GM20431 (cell line): ENCODE results near the gene CDA.

Experiments
- in situ Hi-C: fragments of 300-500 bp; cut with MseI, MboI; formaldehyde crosslinking; loops from one replicate; pipeline ENCODE4 v1.15.0; 2020; ENCODE audit warnings: low sequenced_read_pairs; ENCODE audit not compliant: unreplicated experiment

Gene CDA

DNA sequence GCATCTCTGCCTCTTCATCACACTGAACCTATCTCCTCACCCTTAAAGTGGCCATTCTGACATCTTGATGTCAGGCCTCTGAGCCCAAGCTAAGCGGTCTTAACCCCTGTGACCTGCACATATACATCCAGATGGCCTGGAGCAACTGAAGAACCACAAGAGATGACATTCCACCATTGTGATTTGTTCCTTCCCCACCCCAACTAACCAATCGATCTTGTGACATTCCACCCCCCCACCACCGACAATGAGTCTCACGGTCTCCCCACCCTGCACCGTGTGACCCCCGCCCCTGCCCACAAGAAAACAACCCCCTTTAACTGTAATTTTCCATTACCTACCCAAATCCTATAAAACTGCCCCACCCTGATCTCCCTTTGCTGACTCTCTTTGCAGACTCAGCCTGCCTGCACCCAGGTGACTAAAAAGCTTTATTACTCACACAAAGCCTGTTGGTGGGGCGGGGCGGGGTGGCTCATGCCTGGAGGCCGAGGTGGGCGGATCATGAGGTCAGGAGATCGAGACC lies 23.4 kb downstream of the CDA start:
- in situ Hi-C loops: no loop called here

DNA sequence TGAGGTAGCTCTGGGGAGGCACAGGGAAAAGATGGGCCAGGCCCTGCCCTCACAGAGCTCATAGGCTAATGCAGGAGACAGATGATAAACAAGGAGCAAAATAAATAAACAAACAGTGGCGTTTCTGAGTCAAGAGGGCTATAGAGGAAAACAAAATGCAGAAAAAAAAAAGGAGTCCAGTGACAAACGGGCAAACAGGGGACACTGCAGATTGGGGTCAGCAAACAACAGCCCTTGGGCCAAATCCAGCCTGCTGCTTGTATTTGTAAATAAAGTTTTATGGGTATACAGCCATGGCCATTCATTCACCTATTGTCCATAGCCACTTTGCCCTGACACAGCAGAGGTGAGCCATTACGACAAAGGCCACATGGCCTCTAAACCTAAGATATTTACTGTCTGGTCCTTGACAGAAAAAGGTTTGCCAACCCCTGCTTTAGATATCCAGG lies 25.3 kb downstream of the CDA start:
- in situ Hi-C loops: no loop called here

DNA sequence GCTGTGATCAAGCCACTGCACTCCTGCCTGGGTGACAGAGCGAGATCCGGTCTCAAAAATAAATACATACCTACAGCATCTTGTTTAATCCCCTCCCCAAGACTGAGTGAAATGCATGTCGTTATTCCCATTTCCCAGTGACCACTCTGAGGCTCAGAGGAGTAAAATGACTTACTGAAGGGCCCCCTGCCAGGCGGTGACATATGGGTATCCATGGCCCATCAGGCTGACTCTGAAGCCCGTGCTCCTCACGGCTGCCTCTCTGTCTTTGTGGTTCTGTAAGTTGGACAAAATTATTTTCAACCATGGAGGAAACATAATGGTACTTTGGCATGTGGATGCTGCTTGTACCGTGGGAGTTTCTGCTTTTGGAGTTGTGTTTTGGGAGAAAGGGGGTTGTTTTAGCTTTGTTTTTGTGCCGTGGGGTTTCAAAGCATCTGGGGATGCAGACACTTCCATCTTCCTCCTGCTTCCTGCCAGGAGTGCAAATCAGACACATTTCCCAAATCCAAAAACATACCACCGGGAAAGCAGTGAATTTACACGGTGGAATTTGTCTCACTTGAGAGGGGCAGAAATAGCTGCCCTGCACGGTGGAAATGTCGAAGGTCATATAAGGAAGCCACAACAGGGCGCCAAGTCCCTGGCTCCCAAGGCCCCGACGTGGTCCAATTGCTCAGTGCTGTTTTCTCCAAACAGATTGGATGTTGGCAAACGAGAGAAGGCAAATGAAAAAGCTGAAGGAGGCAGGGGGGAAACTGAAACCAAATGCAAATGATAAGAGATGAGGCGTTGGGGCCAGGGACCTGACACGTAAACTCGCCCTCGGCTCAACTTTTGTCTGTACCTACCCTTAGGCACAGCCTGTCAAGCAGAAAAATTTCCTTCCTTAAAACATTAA lies 27.3 kb downstream of the CDA start:
- in situ Hi-C loops: no loop called here

DNA sequence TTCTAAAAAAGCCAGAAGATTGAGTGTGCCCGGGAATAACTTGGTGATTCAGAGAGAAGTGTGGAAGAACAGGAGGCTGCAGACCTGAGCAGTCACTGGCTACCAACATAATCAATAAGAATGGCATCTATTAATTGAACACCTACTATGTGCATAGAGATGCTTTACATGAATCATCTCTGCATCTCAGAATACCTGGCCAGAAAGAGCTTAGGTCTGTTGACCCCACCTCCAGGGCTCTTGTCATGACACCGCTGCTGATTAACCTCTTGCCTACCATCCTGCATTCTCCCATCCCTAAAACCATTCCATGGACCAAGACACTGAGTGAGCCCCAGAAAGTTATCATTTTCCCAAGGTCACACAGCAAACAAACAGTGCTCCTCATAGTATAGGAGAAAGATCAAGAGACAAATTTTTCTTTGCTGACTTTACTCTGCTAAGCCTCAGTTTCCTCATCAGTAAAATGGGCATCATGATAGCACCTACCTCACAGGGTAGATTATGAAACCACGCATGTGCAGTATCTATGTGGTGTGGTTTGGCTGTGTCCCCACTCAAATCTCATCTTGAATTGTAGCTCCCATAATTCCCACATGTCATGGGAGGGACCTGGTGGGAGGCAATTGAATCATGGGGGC lies 28.1 kb downstream of the CDA start:
- in situ Hi-C loops: no loop called here

DNA sequence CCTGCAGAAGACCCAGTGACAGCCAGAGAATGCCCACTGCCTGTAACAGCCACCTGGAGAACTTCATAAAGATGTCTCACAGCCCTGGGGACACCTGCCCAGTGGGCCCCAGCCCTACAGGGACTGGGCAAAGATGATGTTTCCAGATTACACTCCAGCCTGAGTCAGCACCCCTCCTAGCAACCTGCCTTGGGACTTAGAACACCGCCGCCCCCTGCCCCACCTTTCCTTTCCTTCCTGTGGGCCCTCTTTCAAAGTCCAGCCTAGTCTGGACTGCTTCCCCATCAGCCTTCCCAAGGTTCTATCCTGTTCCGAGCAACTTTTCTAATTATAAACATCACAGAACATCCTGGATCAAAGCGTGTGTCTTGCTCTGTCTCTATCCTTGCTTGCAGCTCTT lies 29.7 kb downstream of the CDA start:
- in situ Hi-C loops: no loop called here

DNA sequence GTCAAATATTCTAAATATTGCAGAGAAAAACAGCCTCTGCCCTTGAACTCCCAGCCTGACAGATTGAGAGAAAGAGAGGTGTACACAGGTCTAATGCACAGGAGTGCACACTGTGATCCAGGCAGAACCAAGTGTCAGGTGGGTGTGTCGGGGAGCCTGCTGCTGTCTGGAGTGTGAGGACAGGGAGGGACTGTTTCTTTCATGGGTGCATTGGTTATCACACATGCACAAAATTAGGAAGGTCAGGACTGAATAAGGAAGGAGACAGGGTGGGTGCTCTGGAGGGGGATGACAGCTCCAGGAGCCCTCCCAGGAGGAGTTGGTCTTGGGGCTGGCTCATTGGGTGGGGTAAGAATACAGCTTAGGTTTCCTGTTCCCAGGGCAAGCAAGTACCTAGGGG lies 31.1 kb downstream of the CDA start:
- in situ Hi-C loops: no loop called here

DNA sequence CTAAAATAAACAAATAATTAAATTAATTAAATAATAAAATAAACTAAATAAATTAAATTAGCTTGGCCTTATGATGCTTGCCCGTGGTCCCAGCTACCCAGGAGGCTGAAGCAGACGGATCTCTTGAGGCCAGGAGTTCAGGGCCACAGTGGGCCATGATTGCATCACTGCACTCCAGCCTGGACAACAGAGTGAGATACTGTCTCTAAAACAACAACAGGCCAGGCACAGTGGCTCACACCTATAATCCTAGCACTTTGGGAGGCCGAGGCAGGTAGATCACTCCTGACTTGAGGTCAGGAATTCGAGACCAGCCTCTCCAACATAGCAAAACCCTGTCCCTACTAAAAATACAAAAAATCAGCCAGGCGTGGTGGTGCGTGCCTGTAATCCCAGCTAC lies 32.1 kb downstream of the CDA start:
- in situ Hi-C loops: no loop called here

DNA sequence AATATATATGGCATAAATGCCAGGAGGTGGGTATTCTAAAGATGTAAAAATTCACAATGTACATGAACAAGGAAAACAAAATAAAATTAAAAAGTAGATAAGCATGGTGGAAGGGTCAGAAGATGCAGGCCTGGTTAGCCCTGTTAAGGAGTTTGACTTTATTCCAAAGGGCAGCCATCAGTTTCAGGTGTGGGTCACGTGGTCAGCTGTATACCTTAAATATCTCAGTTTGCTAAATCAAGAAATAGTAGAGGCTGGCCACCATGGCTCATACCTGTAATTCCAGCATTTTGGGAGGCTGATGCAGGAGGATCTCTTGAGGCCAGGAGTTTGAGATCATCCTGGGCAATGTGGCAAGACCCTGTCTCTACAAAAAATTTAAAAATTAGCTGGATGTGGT lies 35.8 kb downstream of the CDA start:
- in situ Hi-C loops: no loop called here

DNA sequence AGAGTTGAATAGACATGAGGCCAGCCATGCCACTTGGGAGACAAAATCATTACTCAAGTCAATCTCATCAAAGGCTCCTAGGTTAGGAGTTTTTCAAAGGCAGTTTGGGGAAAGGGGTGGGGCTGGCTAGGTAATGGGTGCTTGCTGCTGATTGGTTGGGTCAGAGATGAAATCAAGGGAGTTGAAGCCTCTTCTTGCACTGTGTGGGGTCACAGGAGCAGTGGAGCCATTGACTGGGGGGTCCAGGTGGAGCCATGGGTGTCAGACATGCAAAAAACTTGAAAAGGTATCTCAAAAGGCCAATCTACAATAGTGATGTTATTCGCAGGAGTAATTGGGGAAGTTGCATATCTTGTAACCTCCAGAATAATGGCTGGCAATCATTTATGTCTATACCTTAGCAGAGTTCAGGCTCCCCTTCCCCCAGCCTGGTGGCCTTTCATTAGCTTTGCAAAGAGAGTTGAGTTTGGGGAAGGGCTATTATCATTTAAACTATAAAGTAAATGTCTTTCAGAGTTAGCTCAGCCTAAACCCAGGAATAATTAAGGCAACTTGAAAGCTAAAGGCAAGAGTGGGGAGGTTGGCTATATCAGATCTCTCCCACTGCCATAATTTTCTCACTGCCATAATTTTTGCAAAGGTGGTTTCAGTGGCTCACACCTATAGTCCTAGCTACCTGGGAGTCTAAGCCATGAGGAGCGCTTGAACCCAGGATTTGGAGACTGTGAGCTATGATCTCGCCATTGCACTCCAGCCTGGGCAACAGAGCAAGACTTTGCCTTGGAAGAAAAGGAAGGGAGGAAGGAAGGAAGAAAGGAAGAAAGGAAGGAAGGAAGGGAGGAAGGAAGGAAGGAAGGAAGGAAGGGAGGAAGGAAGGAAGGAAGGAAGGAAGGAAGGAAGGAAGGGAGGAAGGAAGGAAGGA lies 36.5 kb downstream of the CDA start:
- in situ Hi-C loops: no loop called here

DNA sequence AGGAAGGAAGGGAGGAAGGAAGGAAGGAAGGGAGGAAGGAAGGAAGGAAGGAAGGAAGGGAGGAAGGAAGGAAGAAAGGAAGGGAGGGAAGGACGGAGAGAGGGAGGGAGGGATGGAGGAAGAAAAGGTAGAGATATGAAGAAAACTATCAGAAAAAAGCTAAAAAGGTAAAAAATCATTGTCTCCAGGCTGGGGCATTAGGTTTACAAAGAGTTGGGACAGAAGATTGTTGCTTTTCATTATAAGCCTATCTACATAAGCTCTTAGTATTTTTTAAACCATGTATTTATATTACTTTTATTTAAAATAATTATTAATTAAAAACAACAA lies 37.2 kb downstream of the CDA start:
- in situ Hi-C loops: no loop called here

DNA sequence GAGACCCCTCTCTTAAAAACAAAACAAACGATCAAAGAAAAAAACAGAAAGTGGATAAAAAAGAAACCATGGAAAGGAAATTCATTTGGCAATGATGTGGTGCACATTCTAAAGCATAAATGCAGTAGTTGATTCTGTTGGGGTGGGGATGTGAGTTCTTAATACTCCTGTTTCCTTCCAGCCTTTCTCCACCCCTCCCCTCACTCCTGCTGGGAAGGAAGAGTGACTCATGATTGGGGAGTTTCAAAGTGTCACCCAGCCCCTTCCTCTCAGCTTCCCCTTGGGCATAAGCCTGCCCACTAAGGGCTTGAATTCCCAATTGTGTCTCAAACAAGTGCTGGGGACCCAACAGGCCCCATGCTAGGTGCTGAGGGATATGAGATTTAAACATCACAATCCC lies 37.6 kb downstream of the CDA start:
- in situ Hi-C loops: no loop called here

DNA sequence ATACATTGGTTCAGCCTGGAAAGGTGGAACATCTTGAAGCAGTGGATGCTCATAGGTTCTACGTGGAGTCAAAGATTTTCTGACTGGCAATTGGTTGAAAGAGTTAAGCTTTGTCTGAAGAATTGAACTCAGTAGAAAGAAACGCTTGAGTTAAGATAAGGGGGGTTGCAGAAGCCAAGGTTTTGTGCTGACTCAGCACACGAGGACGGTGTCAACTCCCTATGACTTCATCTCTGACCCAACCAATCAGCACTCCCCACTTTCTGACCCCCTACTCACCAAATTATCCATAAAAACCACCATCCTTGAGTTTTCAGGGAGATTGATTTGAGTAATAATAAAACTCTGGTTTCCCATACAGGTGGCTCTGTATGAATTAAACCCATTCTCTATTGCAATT lies 41.8 kb downstream of the CDA start:
- in situ Hi-C loops: no loop called here

DNA sequence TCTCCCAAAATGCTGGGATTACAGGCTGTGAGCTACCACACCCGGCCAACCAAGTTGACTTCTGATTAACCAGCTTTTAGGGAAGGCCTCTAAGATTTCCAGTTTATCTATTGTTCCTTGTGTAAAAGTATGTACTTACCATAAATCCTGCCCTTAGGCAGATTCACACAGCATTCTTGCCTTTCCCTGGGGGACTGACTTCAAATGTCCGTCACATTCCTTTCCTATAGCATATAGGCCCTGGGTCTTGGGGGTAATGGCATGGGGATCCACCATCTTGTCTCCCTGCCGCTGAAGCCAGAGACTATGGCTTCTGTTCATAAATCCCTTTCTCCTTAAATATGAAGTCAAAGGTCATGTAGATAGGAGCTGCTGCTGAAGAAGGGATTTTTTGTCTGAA lies 43.5 kb downstream of the CDA start:
- in situ Hi-C loops: no loop called here

DNA sequence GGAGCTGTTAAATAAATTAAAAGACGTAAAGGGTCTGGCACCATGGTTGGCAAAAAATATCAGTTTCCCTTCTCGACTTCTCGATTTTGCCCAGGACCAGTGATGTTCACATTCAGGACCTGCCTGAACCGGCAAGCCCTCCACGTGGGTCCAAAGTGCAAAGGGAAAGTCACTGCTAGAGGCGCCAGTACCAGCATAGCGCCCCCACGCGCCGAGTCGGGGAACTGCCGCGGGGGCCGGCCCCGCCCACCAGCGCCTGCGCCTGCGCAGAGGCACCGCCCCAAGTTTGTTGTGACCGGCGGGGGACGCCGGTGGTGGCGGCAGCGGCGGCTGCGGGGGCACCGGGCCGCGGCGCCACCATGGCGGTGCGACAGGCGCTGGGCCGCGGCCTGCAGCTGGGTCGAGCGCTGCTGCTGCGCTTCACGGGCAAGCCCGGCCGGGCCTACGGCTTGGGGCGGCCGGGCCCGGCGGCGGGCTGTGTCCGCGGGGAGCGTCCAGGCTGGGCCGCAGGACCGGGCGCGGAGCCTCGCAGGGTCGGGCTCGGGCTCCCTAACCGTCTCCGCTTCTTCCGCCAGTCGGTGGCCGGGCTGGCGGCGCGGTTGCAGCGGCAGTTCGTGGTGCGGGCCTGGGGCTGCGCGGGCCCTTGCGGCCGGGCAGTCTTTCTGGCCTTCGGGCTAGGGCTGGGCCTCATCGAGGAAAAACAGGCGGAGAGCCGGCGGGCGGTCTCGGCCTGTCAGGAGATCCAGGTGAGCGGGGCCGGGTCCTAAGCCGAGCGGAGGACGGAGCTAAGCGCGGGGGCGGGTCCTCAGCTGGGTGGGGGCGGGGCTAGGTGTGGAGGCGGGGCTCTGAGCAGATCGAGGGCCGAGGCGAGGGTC lies 44.5 kb downstream of the CDA start, which contains the start of gene PINK1:
TSS of gene PINK1 (plus strand) at position 269 of the 875 bp plus-strand sequence. CDS start at position 360, 91 bp downstream.
- in situ Hi-C loops: no loop called here

DNA sequence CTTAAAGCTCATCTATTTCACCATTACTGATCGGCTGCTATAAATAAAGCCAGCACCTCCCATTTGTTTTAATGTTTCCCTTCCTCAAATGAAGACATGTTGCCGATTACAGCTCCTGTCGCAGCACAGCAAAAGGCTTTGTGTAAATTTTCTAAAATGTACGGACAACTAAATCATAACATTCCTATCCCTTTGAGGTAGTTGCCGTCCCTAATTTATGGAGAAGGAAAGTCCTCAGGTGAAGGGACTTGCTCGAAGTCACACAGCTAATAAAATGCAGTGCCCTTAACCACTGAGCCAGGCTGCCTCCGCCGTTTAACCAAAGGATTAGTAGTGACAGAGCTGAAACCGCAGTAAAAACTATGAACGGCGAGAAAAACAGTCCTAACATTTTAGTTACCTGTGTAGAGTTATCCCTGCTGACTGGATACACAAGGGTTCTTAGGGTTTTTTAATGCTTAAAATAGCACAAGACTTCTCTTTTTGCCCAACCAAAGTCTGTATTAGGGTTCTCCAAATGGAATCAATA lies 45.2 kb downstream of the CDA start:
- in situ Hi-C loops: no loop called here

DNA sequence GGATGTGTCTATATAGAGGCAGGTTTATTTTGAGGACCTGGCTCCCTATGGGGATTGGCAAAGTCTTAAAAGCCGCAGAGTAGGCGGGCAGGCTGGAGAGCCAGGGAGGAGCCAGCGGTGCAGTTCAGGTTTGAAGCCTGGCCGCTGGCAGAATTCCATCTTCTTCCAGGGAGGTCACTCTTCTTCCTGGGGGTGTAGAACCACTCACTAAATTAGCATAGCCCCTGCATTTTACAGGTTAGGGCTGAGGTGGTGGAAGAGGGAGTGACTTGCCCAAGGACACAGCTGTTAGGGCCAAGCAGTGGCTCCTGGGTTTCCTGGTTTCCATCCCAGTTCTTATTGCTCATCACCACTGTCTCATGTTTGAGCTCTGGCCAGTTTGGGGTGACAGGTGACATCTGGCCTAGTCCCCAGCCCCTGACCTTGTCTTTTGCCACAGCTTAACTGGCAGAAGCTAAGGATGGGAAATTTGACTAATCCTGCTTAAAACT lies 45.7 kb downstream of the CDA start:
- in situ Hi-C loops: no loop called here

DNA sequence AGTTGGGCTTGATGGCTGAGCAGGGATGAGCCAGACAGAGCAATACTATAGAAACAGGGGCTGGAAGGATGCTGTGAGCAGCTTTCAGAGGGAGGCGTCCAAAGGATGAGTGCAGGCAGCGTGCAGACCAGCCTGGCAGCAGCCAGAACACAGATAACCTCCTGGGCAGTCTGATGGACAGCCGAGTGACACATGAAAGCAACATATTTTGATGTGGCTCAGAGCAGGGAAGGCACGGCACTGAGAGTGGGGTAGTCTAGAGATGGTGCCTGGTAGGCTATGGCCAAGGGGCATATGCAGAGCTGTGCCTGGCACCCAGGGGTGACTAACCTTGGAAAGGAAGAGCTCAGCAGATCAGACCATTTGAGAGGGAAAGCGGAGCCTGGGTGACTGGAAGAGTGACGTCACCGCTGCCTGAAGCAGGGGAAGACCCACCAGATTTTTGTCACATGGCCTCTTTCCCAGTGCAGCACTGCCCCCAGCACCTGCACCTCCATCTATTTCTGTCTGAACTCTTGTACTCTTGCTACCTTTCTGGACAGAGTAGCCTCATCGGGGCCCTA lies 48.0 kb downstream of the CDA start:
- in situ Hi-C loops: no loop called here

DNA sequence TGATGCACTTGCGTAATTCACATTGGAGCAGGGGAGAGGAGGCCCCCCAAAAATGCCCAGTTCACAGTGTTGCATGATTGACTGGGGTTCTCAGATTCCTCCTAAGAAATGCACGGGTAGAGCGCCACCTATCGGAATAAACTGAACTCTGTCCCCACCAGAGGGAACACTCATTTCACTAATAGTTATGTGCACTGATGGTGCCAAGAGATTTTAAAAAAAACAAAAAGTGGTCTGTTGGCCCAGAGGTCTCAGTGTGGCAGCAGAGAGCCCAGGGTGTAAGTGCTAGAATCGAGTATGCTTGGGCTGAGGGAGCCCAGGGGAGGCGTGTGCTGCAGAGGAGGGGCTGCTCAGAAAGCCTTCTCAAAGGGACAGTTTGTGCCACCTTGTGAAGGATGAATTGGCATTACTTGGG lies 51.3 kb downstream of the CDA start:
- in situ Hi-C loops: loop anchor here (10.0 kb wide), 1 partner anchor 115 kb away; no protein-coding TSS in a partner anchor

DNA sequence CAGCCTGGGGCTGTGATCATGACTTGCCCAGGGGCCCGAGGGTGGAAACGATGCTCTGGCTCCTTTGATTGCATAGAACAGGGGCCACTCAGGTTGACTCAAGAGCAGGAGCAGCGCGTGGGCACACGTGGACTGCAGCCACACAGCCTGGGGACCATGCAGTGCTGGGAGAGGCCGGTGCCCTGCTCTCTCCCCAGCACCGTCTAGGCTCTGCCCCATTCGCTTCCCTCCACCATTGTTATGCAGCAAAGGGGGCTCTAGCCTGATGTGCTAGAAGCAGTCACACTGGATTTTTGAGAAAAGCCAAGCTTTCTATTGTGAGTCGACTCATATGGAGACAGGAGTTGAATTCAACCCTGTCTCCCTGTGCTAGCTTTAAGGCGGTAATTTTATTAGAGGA lies 53.1 kb downstream of the CDA start:
- in situ Hi-C loops: loop anchor here (10.0 kb wide), 1 partner anchor 117 kb away; no protein-coding TSS in a partner anchor
